Ecto neural progenitor cell (in vitro differentiated cells): ENCODE results near the gene CPZ.

ENCODE experiments used
- DNase-seq: peaks from one replicate; pipeline ENCODE4 v3.0.0-alpha.2; 2018; ENCODE audit warnings: low spot score

The CPZ gene

GRCh38 chr4:8653326-8654000, 60.9 kb downstream of the CPZ start:
- DNase-seq, result peak; percentile 42

DNA sequence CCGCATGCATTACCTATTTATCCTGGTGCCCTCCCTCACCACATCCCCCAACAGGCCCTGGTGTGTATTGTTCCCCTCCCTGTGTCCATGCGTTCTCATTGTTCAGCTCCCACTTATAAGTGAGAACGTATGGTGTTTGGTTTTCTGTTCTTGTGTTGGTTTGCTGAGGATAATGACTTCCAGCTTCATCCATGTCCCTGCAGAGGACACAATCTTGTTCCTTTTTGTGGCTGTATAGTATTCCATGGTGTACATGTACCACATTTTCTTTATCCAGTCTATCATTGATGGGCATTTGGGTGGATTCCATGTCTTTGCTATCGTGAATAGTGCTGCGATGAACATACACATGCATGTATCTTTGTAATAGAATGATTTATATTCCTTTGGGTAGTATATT, 61.6 kb downstream of the CPZ start:
- DNase-seq, result peak; percentile 25

DNA sequence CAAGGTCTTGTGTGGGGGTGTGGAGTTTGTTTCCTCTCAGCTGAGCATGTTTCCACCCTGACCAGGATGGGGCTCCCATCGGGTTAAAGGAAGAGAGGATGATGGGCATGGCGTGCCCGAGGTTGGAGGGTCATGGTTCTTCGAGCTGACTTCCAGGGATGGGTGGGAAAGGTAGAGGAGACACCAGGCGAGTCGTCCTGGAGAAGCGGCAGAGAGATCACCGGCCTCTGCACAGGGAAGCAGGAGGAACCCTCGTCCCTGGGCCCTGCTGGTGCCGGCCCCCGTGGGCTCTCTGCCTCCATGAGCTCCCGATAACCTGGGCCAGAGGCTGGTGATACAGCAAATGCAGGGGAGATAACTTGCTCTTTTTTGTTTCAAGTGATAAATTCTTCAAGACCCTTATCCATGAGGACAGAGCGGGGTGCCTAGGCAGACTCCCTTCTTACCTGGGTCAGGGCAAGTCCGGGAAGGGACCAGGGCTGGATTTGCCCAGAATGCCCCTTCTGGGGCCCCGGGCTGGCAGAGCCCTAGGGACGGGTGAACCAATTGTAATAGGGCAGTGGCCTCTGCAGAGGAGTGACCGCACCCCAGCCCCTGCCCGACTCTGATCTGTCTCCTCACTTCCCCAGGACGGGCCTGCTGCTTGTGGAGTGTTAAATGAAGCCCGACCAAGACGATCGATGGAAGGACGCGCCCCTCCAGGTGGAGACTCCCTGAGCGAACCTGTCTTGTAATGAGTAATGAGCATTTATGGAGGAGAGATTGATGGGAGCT, 63.0 kb downstream of the CPZ start:
- peak; percentile 30 for DNase-seq

- DNase-seq, result peak; percentile 35
Observed at GRCh38 chr4:8656185-8656517, 63.6 kb downstream of the CPZ start.

DNA sequence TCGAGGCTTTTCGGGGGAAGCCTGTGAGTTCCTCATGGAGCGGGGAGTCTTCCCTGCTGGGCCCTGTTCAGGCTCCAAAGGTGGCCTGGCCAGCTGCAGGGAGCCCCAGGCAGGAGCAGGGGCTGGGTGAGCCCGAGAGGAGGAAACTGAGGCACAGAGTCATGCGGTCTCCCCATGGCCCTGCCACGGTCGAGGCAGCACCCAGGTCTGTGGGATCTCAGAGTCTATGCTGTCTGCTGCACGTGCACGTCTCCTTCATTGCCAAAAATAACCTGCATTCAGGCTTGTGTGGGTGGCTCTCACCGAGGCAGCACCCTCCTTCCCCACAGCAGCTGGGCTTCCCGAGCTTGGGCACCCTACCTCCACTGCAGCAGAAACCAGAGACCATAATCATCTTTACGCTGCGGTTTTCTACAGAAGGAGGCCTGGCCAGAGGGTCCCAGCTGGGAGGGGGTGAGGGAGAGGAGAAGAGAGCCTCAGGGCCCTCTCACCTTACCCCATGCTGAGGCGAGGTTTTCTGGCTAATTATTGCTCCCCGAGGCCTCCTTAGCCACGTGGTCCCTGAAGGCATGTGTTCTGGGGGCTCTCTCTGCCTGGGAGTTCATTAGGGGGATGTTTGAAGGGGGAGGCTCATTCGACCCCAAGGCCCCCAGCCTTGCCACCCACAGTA, 64.3 kb downstream of the CPZ start:
- DNase-seq, result peak; percentile 26

DNA sequence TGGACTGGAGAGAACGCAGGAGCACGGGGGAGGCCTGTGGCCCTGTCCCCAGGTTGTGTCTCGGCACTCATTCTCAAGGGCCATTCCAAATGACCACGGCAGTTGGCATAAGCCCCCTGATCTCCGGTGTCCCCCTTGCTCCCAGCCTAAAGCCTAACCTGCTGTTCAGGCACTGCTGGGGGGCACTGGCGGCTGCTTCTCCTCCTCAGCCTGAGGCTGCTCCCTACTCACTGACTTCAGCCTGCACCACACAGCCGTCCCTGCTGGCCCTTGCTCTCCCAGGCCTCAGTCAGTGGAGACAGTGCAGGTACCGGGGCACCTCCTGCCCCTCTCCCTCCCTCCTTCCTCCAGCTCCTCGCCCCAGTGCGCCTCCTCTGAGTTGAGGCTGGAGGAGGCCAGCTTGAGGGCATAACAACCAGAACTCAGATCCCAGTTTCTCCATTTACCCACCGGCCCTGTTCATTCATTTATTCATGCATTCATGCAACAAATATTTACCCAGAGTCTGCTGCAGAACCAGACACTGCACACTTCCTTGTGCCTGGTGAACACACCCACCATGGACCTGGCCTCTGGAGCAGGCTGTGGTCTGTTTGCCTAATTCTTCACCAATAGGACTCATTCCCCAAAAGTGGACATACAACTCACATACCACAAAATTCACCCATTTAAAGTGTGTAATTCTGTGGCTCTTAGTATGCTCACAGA, 65.0 kb downstream of the CPZ start:
- peak; percentile 34 for DNase-seq

GRCh38 chr4:8662776-8663175, 70.2 kb downstream of the CPZ start:
- DNase-seq, result no peak

DNA sequence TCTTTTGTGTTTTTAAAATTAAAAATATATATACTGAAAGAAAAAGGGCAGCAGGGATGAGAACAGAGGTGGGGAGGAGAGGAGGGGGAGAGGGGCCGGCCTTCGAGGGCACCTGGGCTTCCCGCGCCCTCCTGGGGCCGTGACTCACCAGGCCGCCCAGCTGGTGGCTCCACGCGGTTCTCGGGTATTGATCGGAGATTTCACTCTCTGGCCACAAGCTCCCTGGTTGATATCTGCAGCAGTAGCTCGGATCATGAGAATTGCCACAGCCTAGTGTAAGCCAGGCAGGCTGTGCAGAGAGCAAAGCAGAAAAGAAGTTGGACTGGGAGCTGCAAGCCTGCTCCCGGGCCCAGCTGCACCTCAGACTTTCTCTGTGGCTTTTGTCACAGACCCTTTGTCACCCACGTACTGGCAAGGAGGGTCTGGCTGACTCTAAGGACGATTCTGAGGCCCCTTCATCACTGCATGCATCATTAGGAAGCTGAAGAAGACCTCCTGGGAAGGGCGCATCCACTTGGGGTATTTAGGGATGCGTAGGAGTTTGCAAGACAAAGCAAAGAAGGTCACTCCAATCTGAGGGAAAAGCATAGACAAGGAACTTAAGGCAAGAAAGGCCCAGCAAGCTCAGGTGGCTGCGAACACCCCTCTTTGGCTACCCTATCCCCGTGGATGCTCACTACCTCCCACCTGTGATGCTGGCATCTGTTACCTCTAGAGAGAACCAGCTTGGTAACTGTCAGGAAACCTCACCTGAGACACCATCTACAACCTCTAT, 71.7 kb downstream of the CPZ start:
- DNase-seq, result no peak

DNA sequence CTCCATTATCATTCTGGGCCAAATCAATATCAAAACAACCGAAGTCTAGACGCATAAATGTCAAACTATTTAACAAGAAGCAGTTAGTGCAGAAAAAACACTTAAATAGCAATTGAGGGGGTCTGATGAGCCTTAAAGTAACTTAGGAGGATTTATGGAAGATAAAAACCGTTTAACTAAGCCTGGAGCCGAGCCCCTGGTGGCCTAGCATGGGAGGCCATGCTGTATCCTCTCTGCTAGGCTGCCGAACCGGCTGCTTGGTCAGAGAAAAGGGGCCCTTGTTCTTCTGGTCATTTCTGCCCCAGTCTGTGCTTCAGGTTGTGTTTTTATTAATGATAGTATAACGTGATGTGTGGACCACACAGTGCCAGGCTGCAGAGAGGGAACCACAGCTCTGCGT, 72.4 kb downstream of the CPZ start:
- DNase-seq, result no peak

DNA sequence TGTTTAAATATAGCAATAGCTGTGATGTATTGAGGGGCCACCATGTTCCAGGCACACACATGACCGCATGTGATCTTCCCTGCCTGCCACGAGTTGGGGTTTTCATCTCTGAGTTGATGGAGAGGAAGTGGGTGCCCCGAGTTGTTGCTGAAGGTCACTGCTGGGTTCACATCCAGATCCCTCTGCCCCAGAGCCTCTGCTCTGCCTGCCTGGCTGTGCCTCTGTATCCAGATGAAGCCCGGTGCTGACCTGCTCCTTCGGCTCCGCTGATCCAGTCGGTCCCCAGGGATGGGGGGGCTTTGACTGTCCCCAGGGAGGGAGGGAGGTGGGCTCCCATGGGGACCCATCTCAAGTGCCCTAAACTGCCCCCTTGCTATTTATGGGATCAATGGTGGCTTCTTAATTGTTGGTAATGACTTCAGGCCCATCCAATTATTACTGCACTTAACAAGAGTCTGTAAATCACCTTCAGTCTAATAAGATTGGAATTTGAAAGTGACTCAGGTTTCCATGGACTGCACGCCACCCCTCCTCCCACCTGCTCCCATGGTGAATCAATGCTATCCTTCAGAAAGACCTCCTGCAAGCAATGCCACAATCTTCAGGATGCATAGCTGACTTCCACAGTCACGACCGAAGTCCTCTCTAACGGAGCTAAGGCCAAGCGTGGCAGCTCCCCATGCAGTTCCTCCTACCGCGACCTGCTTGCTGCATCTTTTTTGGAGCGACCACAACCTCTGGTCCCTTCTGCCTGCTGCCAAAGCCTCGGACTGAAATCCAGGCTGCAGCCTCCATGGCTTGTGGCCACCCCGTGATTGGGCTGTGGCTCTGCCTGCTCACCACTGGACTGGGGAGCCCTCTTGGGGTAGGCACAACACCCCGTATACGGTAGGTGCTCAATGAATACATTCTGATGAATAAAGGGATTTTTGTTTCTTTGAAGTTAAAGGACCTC, 73.1 kb downstream of the CPZ start:
- DNase-seq, result no peak

- no peak for DNase-seq
Observed at GRCh38 chr4:8666581-8666980, 74.0 kb downstream of the CPZ start.
